H9 (cell line): ENCODE results near the gene CLDN34. TPM values are rescaled to one million over a fixed set of nuclear protein-coding genes. Genes with fewer than 3 reads are reported as not detected.
A peak's percentile ranks its signal among the peaks of the same experiment; 100 is the strongest.

ENCODE experiments used
- DNase-seq: peaks from one replicate; pipeline ENCODE4 v3.0.0-alpha.2; 2017
- H2AFZ ChIP-seq: one replicate; pipeline ENCODE4 v1.6.1; 2013; ENCODE audit warnings: mild to moderate bottlenecking, low read length, control low read depth, moderate library complexity
- H2AK5ac ChIP-seq: 2 replicates; pipeline ENCODE4 v1.6.1; 2013; ENCODE audit warnings: low read length, control low read depth, mixed read lengths; ENCODE audit not compliant: insufficient read length
- H2BK120ac ChIP-seq: one replicate; pipeline ENCODE4 v1.6.1; 2013; ENCODE audit warnings: low read depth, mild to moderate bottlenecking, low read length, control low read depth, inconsistent platforms; ENCODE audit not compliant: poor library complexity, severe bottlenecking
- H2BK12ac ChIP-seq: 2 replicates; pipeline ENCODE4 v1.6.1; 2013; ENCODE audit warnings: low read length, control low read depth, mixed read lengths, low read depth; ENCODE audit not compliant: insufficient read length
- H2BK15ac ChIP-seq: 2 replicates; pipeline ENCODE4 v1.6.1; 2013; ENCODE audit warnings: low read depth, low read length, control low read depth
- H2BK20ac ChIP-seq: one replicate; pipeline ENCODE4 v1.6.1; 2013; ENCODE audit warnings: low read depth, mild to moderate bottlenecking, low read length, control low read depth, inconsistent platforms; ENCODE audit not compliant: poor library complexity, severe bottlenecking
- H2BK5ac ChIP-seq: 2 replicates; pipeline ENCODE4 v1.6.1; 2013; ENCODE audit warnings: low read length, control low read depth, mixed read lengths; ENCODE audit not compliant: insufficient read length
- H3K14ac ChIP-seq: 2 replicates; pipeline ENCODE4 v1.6.1; 2013; ENCODE audit warnings: low read length, control low read depth; ENCODE audit not compliant: insufficient read depth
- H3K18ac ChIP-seq: 2 replicates; pipeline ENCODE4 v1.6.1; 2013; ENCODE audit warnings: low read depth, mild to moderate bottlenecking, mixed read lengths, low read length, control low read depth; ENCODE audit not compliant: insufficient read length
- H3K23ac ChIP-seq: 2 replicates; pipeline ENCODE4 v1.6.1; 2013; ENCODE audit warnings: low read length, control low read depth, mixed read lengths, low read depth; ENCODE audit not compliant: insufficient read length
- H3K23me2 ChIP-seq: 2 replicates; pipeline ENCODE4 v1.6.1; 2013; ENCODE audit warnings: low read depth, mild to moderate bottlenecking, mixed read lengths, low read length, control low read depth; ENCODE audit not compliant: insufficient read length, poor library complexity, severe bottlenecking
- H3K27ac ChIP-seq: 2 replicates; pipeline ENCODE4 v1.5.1; 2013; ENCODE audit warnings: low read length, control low read depth, mixed read lengths, low read depth; ENCODE audit not compliant: insufficient read length
- H3K27me3 ChIP-seq: 2 replicates; pipeline ENCODE4 v1.6.1; 2013; ENCODE audit warnings: low read length, control low read depth, inconsistent platforms; ENCODE audit not compliant: insufficient read depth
- H3K4ac ChIP-seq: 2 replicates; pipeline ENCODE4 v1.6.1; 2013; ENCODE audit warnings: low read depth, mild to moderate bottlenecking, control low read depth, inconsistent platforms, low read length, moderate library complexity
- H3K4me1 ChIP-seq: 2 replicates; pipeline ENCODE4 v1.6.1; 2013; ENCODE audit warnings: low read length, control low read depth, inconsistent platforms; ENCODE audit not compliant: insufficient read depth
- H3K4me2 ChIP-seq: 2 replicates; pipeline ENCODE4 v1.6.1; 2013; ENCODE audit warnings: low read length, control low read depth, mixed read lengths; ENCODE audit not compliant: insufficient read length, insufficient read depth
- H3K56ac ChIP-seq: 2 replicates; pipeline ENCODE4 v1.6.1; 2013; ENCODE audit warnings: low read depth, mild to moderate bottlenecking, mixed read lengths, low read length, control low read depth; ENCODE audit not compliant: insufficient read length
- H3K79me1 ChIP-seq: 2 replicates; pipeline ENCODE4 v1.6.1; 2013; ENCODE audit warnings: low read depth, mild to moderate bottlenecking, moderate library complexity, low read length, control low read depth, inconsistent platforms; ENCODE audit not compliant: insufficient read depth, poor library complexity, severe bottlenecking
- H3K79me2 ChIP-seq: 2 replicates; pipeline ENCODE4 v1.6.1; 2013; ENCODE audit warnings: low read length, control low read depth, inconsistent platforms; ENCODE audit not compliant: insufficient read depth
- H3K9ac ChIP-seq: 2 replicates; pipeline ENCODE4 v1.6.1; 2013; ENCODE audit warnings: low read length, control low read depth, mixed read lengths; ENCODE audit not compliant: insufficient read length; ENCODE audit errors: extremely low read depth
- H3K9me3 ChIP-seq: one replicate; pipeline ENCODE4 v1.6.1; 2013; ENCODE audit warnings: low read depth, low read length, inconsistent platforms; ENCODE audit not compliant: control insufficient read depth
- H3T11ph ChIP-seq: one replicate; pipeline ENCODE4 v1.6.1; 2013; ENCODE audit warnings: mild to moderate bottlenecking, low read length, control low read depth, inconsistent platforms
- H4K20me1 ChIP-seq: one replicate; pipeline ENCODE4 v1.6.1; 2013; ENCODE audit not compliant: control insufficient read depth, insufficient read length, insufficient read depth
- H4K5ac ChIP-seq: 2 replicates; pipeline ENCODE4 v1.6.1; 2013; ENCODE audit warnings: low read depth, mild to moderate bottlenecking, mixed read lengths, low read length, control low read depth; ENCODE audit not compliant: insufficient read length
- H4K8ac ChIP-seq: replicated peaks from 2 replicates; pipeline ENCODE4 v1.6.1; 2013; ENCODE audit warnings: low read length, control low read depth, mixed read lengths, low read depth; ENCODE audit not compliant: insufficient read length
- H4K91ac ChIP-seq: 2 replicates; pipeline ENCODE4 v1.6.1; 2013; ENCODE audit warnings: low read depth, mild to moderate bottlenecking, moderate library complexity, mixed read lengths, low read length, control low read depth; ENCODE audit not compliant: insufficient read length
- H3K27ac Mint-ChIP-seq, 3 experiments: 2 replicates in 2 of 3; 3 replicates in 1 of 3; pipeline ENCODE4 v1.8.0; 2020 to 2021; ENCODE audit warnings: mixed read lengths in 3 of 3, mild to moderate bottlenecking in 1 of 3, moderate library complexity in 1 of 3
- H3K27me3 Mint-ChIP-seq: 2 replicates; pipeline ENCODE4 v1.8.0; 2021; ENCODE audit warnings: low read depth, mild to moderate bottlenecking, moderate library complexity, mixed read lengths
- H3K36me3 Mint-ChIP-seq, 3 experiments: 2 replicates in 2 of 3; 3 replicates in 1 of 3; pipeline ENCODE4 v1.8.0; 2020 to 2021; ENCODE audit warnings: low read depth in 3 of 3, mixed read lengths in 3 of 3; ENCODE audit not compliant: insufficient read depth in 1 of 3
- H3K4me1 Mint-ChIP-seq, 2 experiments: 2 replicates each; pipeline ENCODE4 v1.8.0; 2020; ENCODE audit warnings: mixed read lengths in 2 of 2
- H3K4me3 Mint-ChIP-seq, 2 experiments: 2 replicates in 1 of 2; 3 replicates in 1 of 2; pipeline ENCODE4 v1.8.0; 2020 to 2021; ENCODE audit warnings: mild to moderate bottlenecking in 2 of 2, mixed read lengths in 2 of 2, moderate library complexity in 1 of 2
- H3K9me3 Mint-ChIP-seq, 2 experiments: 2 replicates in 1 of 2; 3 replicates in 1 of 2; pipeline ENCODE4 v1.8.0; 2020; ENCODE audit warnings: mild to moderate bottlenecking in 2 of 2, mixed read lengths in 2 of 2, moderate library complexity in 1 of 2
- WGBS: extraction: QIAGEN DNeasy Blood & Tissue Kit; methylation state at CpG from one replicate; pipeline ENCODE4 v1.1.7; 2013; ENCODE audit warnings: missing lambda C conversion rate, low lambda C conversion rate, mixed read lengths; ENCODE audit not compliant: insufficient read length; ENCODE audit errors: extremely low coverage; 5-methylcytosine and 5-hydroxymethylcytosine counted together
- total RNA-seq: library from RNA; stranded (reverse); gene quantifications from 2 replicates; pipeline ENCODE4 v1.2.1, GENCODE V29; 2021
- TF ChIP-seq, protein P1 (sequence below): fragments of 200-600 bp; sonication (generic); conservative IDR thresholded peaks from 3 replicates; pipeline ENCODE4 v1.8.0; 2021; ENCODE audit warnings: antibody characterized with exemption, mild to moderate bottlenecking

CLDN34 gene
- total RNA-seq, 1 experiment from 2014 or later, result 0.39 TPM

DNA sequence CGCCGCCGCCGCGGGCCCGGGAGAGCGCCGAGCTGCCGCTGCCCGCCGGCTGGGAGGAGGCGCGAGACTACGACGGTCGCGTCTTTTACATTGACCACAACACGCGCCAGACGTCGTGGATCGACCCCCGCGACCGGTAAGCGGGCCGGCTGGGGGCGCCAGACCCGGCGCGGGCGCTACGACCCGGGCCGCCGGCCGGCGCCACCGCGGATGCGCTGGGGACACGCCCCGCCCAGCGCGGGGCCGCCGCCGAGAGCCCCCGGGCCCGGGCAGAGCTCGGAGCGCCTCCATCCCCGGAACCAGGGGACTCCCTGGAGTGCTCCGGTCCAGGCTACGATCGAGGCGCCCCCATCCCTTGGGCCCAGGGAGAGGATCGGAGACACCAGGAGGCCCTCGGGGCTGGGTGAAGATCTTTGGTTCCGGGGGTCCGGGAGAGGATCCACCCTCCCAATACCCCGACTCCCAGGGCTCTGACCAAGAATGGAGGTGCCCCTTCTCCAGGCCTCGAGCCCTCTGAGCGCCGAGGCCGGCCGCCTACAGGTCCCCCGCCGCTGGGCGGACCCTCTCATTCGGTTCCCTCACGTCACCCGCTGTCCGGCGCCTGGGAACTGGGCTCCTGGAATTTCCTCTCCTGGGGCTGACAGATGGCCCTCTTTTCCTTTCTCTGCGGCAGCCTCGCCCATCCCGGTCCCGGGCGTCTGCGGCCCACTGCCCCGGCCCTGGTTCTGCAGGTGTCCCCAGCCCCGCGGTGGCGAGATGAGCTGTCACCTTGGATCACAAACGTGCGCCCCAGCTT is 48.8 kb downstream of the CLDN34 start:
- H2AFZ ChIP-seq, result no peak overlapping the region
- no peak overlapping the region for H3K27ac ChIP-seq
- H4K8ac ChIP-seq, result no peak overlapping the region
- no peak overlapping the region for H2BK5ac ChIP-seq
- no CpG with 5 or more reads among the region's 87 CpGs for WGBS
- peaks cover 10% of the 10 kb centered on the region for H3K4me1 ChIP-seq
- H3K23ac ChIP-seq, result no peak overlapping the region
- H3K27me3 ChIP-seq, result no peaks in the 10 kb centered on the region
- no peak overlapping the region for H4K91ac ChIP-seq
- H2BK15ac ChIP-seq, result no peak overlapping the region
- no peak overlapping the region for H2AK5ac ChIP-seq
- no peaks in the 10 kb centered on the region for H3K9me3 ChIP-seq
- H3K36me3 Mint-ChIP-seq, result peaks cover 4 to 20% (median 12%) of the 10 kb centered on the region in 3 experiments; a peak in 5 of 7 replicates
- H3K23me2 ChIP-seq, result peaks cover 6% of the 10 kb centered on the region
- H3K14ac ChIP-seq, result no peak overlapping the region
- peaks cover 4% of the 10 kb centered on the region; the same call in 1 of the 2 replicates for H3K27me3 Mint-ChIP-seq
- no peaks in the 10 kb centered on the region for H3K79me1 ChIP-seq
- no peak overlapping the region for H2BK120ac ChIP-seq
- no peak overlapping the region for H3K9ac ChIP-seq
- H3T11ph ChIP-seq, result no peak overlapping the region
- H4K20me1 ChIP-seq, result no peaks in the 10 kb centered on the region
- no peak overlapping the region for H2BK12ac ChIP-seq
- H3K4me2 ChIP-seq, result peak overlapping the region; percentile 22
- H3K27ac Mint-ChIP-seq, result no peak overlapping the region
- H3K56ac ChIP-seq, result no peak overlapping the region
- peaks cover 29 to 42% of the 10 kb centered on the region in 2 experiments for H3K4me1 Mint-ChIP-seq
- no peak overlapping the region for H4K5ac ChIP-seq
- peaks cover 2% of the 10 kb centered on the region; the same call in 1 of the 2 replicates for H3K79me2 ChIP-seq
- H2BK20ac ChIP-seq, result no peak overlapping the region
- no peak overlapping the region for H3K18ac ChIP-seq
- TF ChIP-seq, protein P1, sequence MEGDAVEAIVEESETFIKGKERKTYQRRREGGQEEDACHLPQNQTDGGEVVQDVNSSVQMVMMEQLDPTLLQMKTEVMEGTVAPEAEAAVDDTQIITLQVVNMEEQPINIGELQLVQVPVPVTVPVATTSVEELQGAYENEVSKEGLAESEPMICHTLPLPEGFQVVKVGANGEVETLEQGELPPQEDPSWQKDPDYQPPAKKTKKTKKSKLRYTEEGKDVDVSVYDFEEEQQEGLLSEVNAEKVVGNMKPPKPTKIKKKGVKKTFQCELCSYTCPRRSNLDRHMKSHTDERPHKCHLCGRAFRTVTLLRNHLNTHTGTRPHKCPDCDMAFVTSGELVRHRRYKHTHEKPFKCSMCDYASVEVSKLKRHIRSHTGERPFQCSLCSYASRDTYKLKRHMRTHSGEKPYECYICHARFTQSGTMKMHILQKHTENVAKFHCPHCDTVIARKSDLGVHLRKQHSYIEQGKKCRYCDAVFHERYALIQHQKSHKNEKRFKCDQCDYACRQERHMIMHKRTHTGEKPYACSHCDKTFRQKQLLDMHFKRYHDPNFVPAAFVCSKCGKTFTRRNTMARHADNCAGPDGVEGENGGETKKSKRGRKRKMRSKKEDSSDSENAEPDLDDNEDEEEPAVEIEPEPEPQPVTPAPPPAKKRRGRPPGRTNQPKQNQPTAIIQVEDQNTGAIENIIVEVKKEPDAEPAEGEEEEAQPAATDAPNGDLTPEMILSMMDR, result no peak
- H3K4me3 Mint-ChIP-seq, result peak overlapping the region; percentile 69 to 78
- H3K4ac ChIP-seq, result no peak overlapping the region
- peaks cover 37 to 47% of the 10 kb centered on the region in 2 experiments for H3K9me3 Mint-ChIP-seq
- peak; percentile 46 for DNase-seq
